Left ventricle myocardium inferior (tissue), 1 donor: Measurements from ENCODE around the gene ANKS1B. TPM values are rescaled to one million over a fixed set of nuclear protein-coding genes. Genes with fewer than 3 reads are reported as not detected.

Source experiments
- DNase-seq: peaks from one replicate; pipeline ENCODE4 v3.0.0-alpha.2; 2020
- H3K27ac ChIP-seq: fragments of 200-600 bp; replicated peaks from 2 replicates; pipeline ENCODE4 v1.8.0; 2021
- H3K27me3 ChIP-seq: fragments of 200-600 bp; 2 replicates; pipeline ENCODE4 v1.8.0; 2021; ENCODE audit warnings: low read depth
- H3K36me3 ChIP-seq: fragments of 200-600 bp; 2 replicates; pipeline ENCODE4 v1.8.0; 2021
- H3K4me1 ChIP-seq: fragments of 200-600 bp; 2 replicates; pipeline ENCODE4 v1.8.0; 2021
- H3K4me3 ChIP-seq: fragments of 200-600 bp; 2 replicates; pipeline ENCODE4 v1.8.0; 2021; ENCODE audit warnings: mild to moderate bottlenecking, moderate library complexity
- H3K9me3 ChIP-seq: fragments of 200-600 bp; replicated peaks from 2 replicates; pipeline ENCODE4 v1.8.0; 2021
- intact Hi-C: fragments of 100-400 bp; cut with micrococcal nuclease; formaldehyde crosslinking; loops from one replicate; pipeline ENCODE4 v1.11.0; 2022
- total RNA-seq: library from RNA; stranded (reverse); fragmentation: NEBNext Ultra II Directional; extraction: Animal tissue kit (Norgen Biotek cat#: 25700); gene quantifications from one replicate; pipeline ENCODE4 v1.2.1, GENCODE V29; 2021
- TF ChIP-seq, protein P1 (sequence below): fragments of 200-600 bp; IDR thresholded peaks from 2 replicates; pipeline ENCODE4 v1.8.0; 2021; ENCODE audit warnings: antibody characterized with exemption, mild to moderate bottlenecking, borderline replicate concordance
- donor health status: DM: no; HTN: yes; CAD: no; lungs with severe emphysema.

ANKS1B gene
- total RNA-seq, 1 donor from 2014 or later, result 1.6 TPM

DNA sequence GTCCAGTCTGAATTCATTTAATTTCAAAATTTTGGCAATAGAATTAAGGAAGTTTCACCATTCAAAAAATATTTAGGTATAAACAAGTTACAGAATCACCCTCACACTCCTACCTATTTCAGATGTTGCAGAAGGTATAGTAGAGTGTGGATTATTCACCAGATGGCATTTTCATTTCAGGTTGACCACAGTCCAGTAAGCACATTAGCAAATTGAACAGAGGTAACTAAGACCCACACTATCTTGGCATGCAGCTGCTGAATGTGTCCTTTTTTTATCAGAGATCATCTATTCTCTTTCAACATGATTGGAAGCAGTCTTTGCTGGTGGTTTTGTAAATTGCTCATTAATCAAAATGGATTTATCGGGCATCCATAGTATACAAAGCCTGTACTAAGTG lies 488.9 kb downstream of the ANKS1B start:
- intact Hi-C loops, result no loop called here
- DNase-seq, result no peak
- TF ChIP-seq, protein P1, sequence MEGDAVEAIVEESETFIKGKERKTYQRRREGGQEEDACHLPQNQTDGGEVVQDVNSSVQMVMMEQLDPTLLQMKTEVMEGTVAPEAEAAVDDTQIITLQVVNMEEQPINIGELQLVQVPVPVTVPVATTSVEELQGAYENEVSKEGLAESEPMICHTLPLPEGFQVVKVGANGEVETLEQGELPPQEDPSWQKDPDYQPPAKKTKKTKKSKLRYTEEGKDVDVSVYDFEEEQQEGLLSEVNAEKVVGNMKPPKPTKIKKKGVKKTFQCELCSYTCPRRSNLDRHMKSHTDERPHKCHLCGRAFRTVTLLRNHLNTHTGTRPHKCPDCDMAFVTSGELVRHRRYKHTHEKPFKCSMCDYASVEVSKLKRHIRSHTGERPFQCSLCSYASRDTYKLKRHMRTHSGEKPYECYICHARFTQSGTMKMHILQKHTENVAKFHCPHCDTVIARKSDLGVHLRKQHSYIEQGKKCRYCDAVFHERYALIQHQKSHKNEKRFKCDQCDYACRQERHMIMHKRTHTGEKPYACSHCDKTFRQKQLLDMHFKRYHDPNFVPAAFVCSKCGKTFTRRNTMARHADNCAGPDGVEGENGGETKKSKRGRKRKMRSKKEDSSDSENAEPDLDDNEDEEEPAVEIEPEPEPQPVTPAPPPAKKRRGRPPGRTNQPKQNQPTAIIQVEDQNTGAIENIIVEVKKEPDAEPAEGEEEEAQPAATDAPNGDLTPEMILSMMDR, result no peak
- Histone ChIP-seq H3K4me1 (no peaks in the 10 kb centered on the region), H3K4me3 (no peak overlapping the region), H3K27ac (no peak overlapping the region), H3K9me3 (peaks cover 23% of the 10 kb centered on the region), H3K27me3 (no peaks in the 10 kb centered on the region), H3K36me3 (no peaks in the 10 kb centered on the region)

DNA sequence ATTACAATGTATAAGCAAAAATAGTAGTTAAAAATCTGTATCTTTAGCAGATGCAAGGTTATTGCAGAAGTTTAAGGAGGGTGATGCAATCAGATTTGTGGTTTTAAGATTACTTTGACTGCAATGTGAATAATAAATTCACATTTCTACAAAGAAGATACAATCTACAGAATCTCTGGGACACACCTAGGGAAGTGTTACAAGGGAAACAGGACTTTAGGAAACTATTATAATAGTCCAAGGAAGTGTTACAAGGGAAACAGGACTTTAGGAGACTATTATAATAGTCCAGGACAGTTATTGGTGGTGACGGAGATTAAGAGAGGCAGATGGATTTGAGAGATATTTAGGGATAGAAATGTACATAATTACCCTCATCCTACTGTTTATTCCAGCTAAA lies 491.5 kb downstream of the ANKS1B start:
- intact Hi-C loops, result no loop called here
- Histone ChIP-seq H3K4me3 (no peak overlapping the region), H3K9me3 (peaks cover 19% of the 10 kb centered on the region), H3K36me3 (no peaks in the 10 kb centered on the region), H3K27me3 (no peaks in the 10 kb centered on the region), H3K27ac (no peak overlapping the region), H3K4me1 (no peaks in the 10 kb centered on the region)
- no peak for DNase-seq
- TF ChIP-seq, protein P1, result no peak

DNA sequence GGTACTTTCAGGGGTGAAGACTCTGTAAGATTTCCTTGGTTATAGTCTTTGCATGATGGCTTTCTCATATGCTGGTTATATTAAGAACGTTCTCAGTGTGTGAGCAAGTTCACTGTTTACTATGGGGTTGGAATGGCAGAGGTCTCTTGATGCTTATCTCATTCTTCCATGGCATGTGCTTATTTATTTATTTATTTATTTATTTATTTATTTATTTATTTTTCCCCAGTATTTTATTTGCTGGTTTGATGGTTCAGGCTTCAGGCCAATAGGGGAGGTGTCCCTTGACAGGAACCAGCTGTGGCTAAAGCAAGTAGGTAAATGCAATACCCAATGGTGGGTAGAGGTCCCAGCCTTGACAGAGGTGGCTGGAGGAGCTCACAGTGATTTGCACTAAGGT lies 498.5 kb downstream of the ANKS1B start:
- Histone ChIP-seq H3K9me3 (peaks cover 64% of the 10 kb centered on the region), H3K4me3 (no peak overlapping the region), H3K27me3 (no peaks in the 10 kb centered on the region), H3K4me1 (no peaks in the 10 kb centered on the region), H3K36me3 (no peaks in the 10 kb centered on the region), H3K27ac (no peak overlapping the region)
- intact Hi-C loops, result no loop called here
- TF ChIP-seq, protein P1, result no peak
- no peak for DNase-seq

DNA sequence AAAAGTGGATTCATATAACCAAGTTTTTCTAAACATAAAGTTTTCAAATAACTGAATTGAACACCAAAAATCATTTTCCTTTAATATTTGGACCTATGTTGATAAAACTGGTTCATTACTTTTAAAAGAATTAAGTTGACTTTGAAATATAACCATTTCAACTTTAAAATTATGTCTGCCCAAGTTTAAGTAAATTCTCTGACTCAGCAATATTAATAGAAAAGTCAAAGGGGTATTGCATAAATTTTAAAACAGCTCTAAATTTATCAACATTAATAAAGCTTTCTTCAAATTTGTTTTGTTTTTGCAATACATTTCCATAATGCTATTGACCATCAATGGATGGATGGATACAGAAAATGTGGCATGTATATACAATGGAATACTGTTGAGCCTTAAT lies 505.6 kb downstream of the ANKS1B start:
- intact Hi-C loops, result no loop called here
- Histone ChIP-seq H3K9me3 (peaks cover 48% of the 10 kb centered on the region), H3K36me3 (no peaks in the 10 kb centered on the region), H3K4me1 (no peaks in the 10 kb centered on the region), H3K27ac (no peak overlapping the region), H3K27me3 (no peaks in the 10 kb centered on the region), H3K4me3 (no peak overlapping the region)
- TF ChIP-seq, protein P1, result no peak
- DNase-seq, result no peak

DNA sequence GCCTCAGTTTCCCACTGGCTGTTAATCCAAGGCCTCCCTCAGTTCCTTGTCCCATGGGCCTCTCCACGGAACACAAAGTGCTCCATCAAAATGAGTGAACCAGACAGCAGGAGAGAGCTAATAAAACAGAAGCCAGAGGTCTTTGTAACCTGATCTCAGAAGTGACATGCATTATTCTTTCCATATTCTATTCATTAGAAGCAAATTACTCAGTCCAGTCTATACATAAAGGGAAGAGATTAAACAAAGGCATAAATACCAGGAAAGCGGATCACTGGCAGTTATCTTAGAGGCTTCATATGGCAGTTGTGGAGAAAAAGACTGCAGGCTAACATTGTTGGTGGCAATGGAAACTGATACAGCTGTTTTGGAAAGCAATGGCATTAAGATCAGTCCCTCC lies 507.8 kb downstream of the ANKS1B start:
- H3K27me3 ChIP-seq, result no peaks in the 10 kb centered on the region
- no peaks in the 10 kb centered on the region for H3K4me1 ChIP-seq
- DNase-seq, result no peak
- peaks cover 26% of the 10 kb centered on the region for H3K9me3 ChIP-seq
- intact Hi-C loops, result no loop called here
- no peak overlapping the region for H3K27ac ChIP-seq
- no peak overlapping the region for H3K4me3 ChIP-seq
- H3K36me3 ChIP-seq, result no peaks in the 10 kb centered on the region
- TF ChIP-seq, protein P1, result no peak
